Fibroblast of mammary gland (primary cell): ENCODE data around the gene RSPH1.
A peak's percentile ranks its signal among the peaks of the same experiment; 100 is the strongest.

ENCODE experiments used
- DNase-seq: peaks from one replicate; pipeline ENCODE4 v3.0.0-alpha.2; 2010; ENCODE audit warnings: low read depth
- H3K4me3 ChIP-seq: 2 replicates; pipeline ENCODE4 v1.5.1; 2011; ENCODE audit warnings: low read depth, mild to moderate bottlenecking, low read length, moderate library complexity; ENCODE audit not compliant: control insufficient read depth
- CTCF ChIP-seq: conservative IDR thresholded peaks from 2 replicates; pipeline ENCODE4 v1.5.1; 2011; ENCODE audit warnings: low read depth, low read length, inconsistent platforms; ENCODE audit not compliant: control insufficient read depth, insufficient read depth

The RSPH1 gene

GRCh38 chr21:42515708-42516502 is 19.9 kb upstream of the RSPH1 start:
- no peak for TF ChIP-seq CTCF
- DNase-seq: no peak

GRCh38 chr21:42514883-42515228 is 18.8 kb upstream of the RSPH1 start:
- no peak for DNase-seq
- TF ChIP-seq CTCF: no peak
- H3K4me3 ChIP-seq: no peak overlapping the region

More at GRCh38 chr21:42515708-42516502, 19.9 kb upstream of the RSPH1 start:
- no peak overlapping the region for H3K4me3 ChIP-seq

- no peak for TF ChIP-seq CTCF
- peak overlapping the region; percentile 45 for H3K4me3 ChIP-seq
- DNase-seq: no peak
These were observed 18.2 kb upstream of the RSPH1 start for GRCh38 chr21:42513985-42514882.

- peak within 1 kb of the TSS; percentile 45 for H3K4me3 ChIP-seq
- DNase-seq: no peak
- no peak for TF ChIP-seq CTCF
These were observed 17.3 kb upstream of the RSPH1 start, which contains the start of gene SLC37A1 for GRCh38 chr21:42513151-42513984. TSS of gene SLC37A1 (plus strand) at chr21:42513852. CDS start at chr21:42518455, 4,603 bp downstream.

GRCh38 chr21:42512346-42513034 is 16.5 kb upstream of the RSPH1 start:
- DNase-seq: no peak
- H3K4me3 ChIP-seq: no peak overlapping the region
- TF ChIP-seq CTCF: no peak

GRCh38 chr21:42509244-42509643 is 13.2 kb upstream of the RSPH1 start:
- no peak overlapping the region for H3K4me3 ChIP-seq
- DNase-seq: no peak
- TF ChIP-seq CTCF: no peak
